GM19023 (cell line): Measurements from ENCODE around the gene PROSER3.
"Not testable (repeated sequence)": the region's sequence is repeated elsewhere in the genome, so short reads cannot be mapped to it uniquely, and the experiment has no call there.

ENCODE experiments used
- ATAC-seq: cut with Tn5 transposase; IDR thresholded peaks from one replicate; pipeline ENCODE4 v1.9.1; 2021; ENCODE audit warnings: mild to moderate bottlenecking, moderate library complexity; ENCODE audit not compliant: unreplicated experiment

Gene PROSER3

GRCh38 chr19:35753634-35754369, 4.2 kb upstream of the PROSER3 start:
- ATAC-seq = no peak

- ATAC-seq = no peak
These were observed 3.4 kb upstream of the PROSER3 start for GRCh38 chr19:35754370-35755130.

GRCh38 chr19:35755131-35755549, 2.8 kb upstream of the PROSER3 start:
- no peak for ATAC-seq

- no peak for ATAC-seq
These were observed 2.2 kb upstream of the PROSER3 start for GRCh38 chr19:35755550-35756376.

GRCh38 chr19:35756377-35757230, 1.4 kb upstream of the PROSER3 start, which contains the start of gene HSPB6:
Gene HSPB6 (minus strand): TSS chr19:35757029. CDS start chr19:35757008, 21 bp downstream.
- no peak for ATAC-seq

GRCh38 chr19:35757231-35757748, 686 bp upstream of the PROSER3 start:
- no peak for ATAC-seq

- no peak for ATAC-seq
These were observed 1.7 kb downstream of the PROSER3 start for GRCh38 chr19:35759697-35760096.

- no peak for ATAC-seq
These were observed 2.9 kb downstream of the PROSER3 start for GRCh38 chr19:35760711-35761349.

GRCh38 chr19:35764432-35765315, 6.7 kb downstream of the PROSER3 start:
- ATAC-seq = no peak

- no peak for ATAC-seq
These were observed 8.7 kb downstream of the PROSER3 start for GRCh38 chr19:35766571-35767104.

GRCh38 chr19:35767288-35768081, 9.5 kb downstream of the PROSER3 start:
- ATAC-seq = no peak

- ATAC-seq = no peak
These were observed 10.1 kb downstream of the PROSER3 start for GRCh38 chr19:35768082-35768421.

- ATAC-seq = not testable (repeated sequence)
These were observed 14.4 kb downstream of the PROSER3 start for GRCh38 chr19:35772362-35772761.

GRCh38 chr19:35773020-35773806, 15.2 kb downstream of the PROSER3 start:
- ATAC-seq = no peak

GRCh38 chr19:35774274-35775045, 16.5 kb downstream of the PROSER3 start:
- ATAC-seq = no peak

- no peak for ATAC-seq
These were observed 17.0 kb downstream of the PROSER3 start for GRCh38 chr19:35775046-35775297.
